Mucosa of rectum (tissue), 2 donors: ENCODE measurements around the gene WSCD1.

ENCODE experiments used
- H3K27ac ChIP-seq, 2 donors: one replicate each; pipeline ENCODE4 v1.7.0; 2013; ENCODE audit warnings: inconsistent platforms in 2 of 2, low read depth in 2 of 2, low read length in 2 of 2
- H3K27me3 ChIP-seq, 2 donors: one replicate each; pipeline ENCODE4 v1.7.0; 2013; ENCODE audit warnings: low read length in 2 of 2; ENCODE audit not compliant: control insufficient read depth in 2 of 2, insufficient read depth in 2 of 2
- H3K36me3 ChIP-seq, 2 donors: one replicate each; pipeline ENCODE4 v1.7.0; 2013; ENCODE audit warnings: low read length in 2 of 2; ENCODE audit not compliant: control insufficient read depth in 2 of 2, insufficient read depth in 2 of 2
- H3K4me1 ChIP-seq, 2 donors: one replicate each; pipeline ENCODE4 v1.7.0; 2013; ENCODE audit warnings: low read length in 2 of 2, mild to moderate bottlenecking in 1 of 2; ENCODE audit not compliant: control insufficient read depth in 2 of 2, insufficient read depth in 2 of 2
- H3K4me3 ChIP-seq, 2 donors: one replicate each; pipeline ENCODE4 v1.7.0; 2013; ENCODE audit warnings: low read length in 2 of 2
- H3K9ac ChIP-seq, 2 donors: one replicate each; pipeline ENCODE4 v1.7.0; 2013; ENCODE audit warnings: low read length in 2 of 2, low read depth in 1 of 2, mild to moderate bottlenecking in 1 of 2
- H3K9me3 ChIP-seq, 2 donors: one replicate each; pipeline ENCODE4 v1.7.0; 2013; ENCODE audit warnings: low read length in 2 of 2; ENCODE audit not compliant: control insufficient read depth in 2 of 2
- donor health status: healthy.
- donor health status: Normal muscosa, but diverticular disease.

Gene WSCD1

DNA sequence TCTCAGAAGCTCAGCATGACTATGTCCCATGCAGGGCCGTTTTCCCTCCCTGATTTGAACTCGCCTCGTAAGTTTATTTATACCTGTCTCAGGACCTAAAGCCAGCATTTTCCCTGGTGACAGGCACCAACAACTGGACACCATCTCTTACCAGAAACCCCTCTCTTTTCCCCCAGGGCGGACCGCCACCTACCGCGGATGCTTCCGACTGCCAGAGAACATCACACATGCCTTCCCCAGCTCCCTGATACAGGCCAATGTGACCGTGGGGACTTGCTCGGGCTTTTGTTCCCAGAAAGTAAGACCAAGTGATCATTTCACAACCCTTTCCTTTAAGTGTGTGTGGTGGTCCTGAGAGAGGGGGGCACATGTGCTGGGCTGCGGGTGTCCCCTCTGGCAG lies 24.7 kb downstream of the WSCD1 start:
- no peak overlapping the region for H3K27ac ChIP-seq
- H3K27me3 ChIP-seq: no peaks in the 10 kb centered on the region
- no peak overlapping the region for H3K4me3 ChIP-seq
- H3K9ac ChIP-seq: no peak overlapping the region
- H3K36me3 ChIP-seq: peaks cover 0 to 4% of the 10 kb centered on the region in 2 donors
- peaks cover 0 to 7% of the 10 kb centered on the region in 2 donors for H3K4me1 ChIP-seq
- H3K9me3 ChIP-seq: no peaks in the 10 kb centered on the region

DNA sequence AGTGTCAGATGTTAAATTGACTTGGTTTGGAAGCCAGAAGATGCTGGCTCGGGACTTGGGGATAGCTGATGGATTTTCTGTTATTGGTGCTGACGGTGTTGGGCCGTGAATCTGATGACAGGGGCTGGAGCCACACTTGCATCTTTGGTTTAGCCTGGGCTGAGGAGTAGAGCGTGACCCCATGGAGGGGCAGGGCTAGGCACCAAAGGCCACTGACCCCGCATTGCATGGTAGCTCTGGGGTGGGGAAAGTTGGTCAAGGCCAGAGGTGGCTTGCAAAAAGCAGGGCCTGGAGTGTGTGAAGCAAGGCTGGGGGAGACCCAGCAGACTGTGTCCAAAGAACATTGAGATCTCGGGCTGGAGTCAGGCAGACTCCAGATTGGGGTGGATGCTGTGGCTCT lies 25.3 kb downstream of the WSCD1 start:
- no peak overlapping the region for H3K9ac ChIP-seq
- H3K4me3 ChIP-seq: no peak overlapping the region
- peaks cover 0 to 4% of the 10 kb centered on the region in 2 donors for H3K4me1 ChIP-seq
- H3K27ac ChIP-seq: no peak overlapping the region
- H3K27me3 ChIP-seq: no peaks in the 10 kb centered on the region
- peaks cover 0 to 4% of the 10 kb centered on the region in 2 donors for H3K36me3 ChIP-seq
- H3K9me3 ChIP-seq: no peaks in the 10 kb centered on the region

DNA sequence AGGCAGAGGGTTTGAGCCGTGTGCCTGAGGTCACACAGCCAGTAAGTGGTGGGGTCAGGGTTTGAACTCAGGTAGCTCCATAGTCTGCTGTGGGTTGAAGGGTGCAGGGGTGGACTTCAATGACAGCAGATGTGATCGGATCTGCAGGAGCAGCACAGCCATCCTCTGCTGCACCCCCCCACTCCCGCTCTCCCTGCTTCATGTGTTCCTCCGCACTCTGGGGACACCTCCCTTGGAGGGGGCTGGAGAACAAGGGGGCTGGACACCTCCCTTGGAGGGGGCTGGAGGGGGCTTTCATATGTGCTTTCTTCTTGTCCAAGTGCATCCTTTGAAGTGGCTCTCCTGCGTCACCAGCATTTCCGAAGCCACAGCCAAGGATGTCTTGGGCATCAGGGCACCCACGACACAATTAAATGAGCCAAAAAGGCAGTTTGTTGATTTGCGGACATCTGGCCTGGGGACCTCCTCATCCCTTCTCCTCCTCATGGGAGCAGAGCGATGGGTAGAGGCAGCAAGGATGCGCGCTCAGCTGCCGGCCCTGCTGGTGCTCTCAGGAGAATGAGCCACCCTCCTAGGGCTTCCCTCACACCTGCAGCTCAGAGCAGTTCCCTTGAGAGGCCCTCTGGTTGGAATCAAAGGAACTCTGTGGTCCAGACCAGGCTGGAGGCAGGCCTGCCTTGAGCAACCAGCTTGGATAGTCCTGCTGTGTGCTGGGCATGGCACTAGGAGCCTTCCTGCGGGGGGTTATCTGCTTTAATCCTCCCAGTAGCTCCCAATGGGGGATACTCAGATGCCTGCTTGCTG lies 26.2 kb downstream of the WSCD1 start:
- Histone ChIP-seq H3K4me1 (peaks cover 1 to 4% of the 10 kb centered on the region in 2 donors), H3K36me3 (peaks cover 0 to 4% of the 10 kb centered on the region in 2 donors), H3K9ac (no peak overlapping the region), H3K9me3 (no peaks in the 10 kb centered on the region), H3K27ac (no peak overlapping the region), H3K4me3 (no peak overlapping the region), H3K27me3 (no peaks in the 10 kb centered on the region)

DNA sequence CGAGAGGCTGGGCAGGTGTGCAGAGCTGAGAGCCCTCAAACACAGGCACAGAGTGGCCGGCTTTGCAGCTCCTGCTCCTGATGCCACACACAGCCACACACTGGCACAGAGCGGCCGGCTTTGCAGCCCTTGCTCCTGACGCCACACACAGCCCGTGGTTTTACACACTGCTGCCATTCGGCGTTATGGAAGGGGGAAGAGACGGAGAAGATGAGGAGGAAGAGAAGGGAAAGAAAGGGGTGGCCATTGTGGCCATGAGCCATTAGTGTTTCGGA lies 26.8 kb downstream of the WSCD1 start:
- Histone ChIP-seq H3K36me3 (peaks cover 0 to 4% of the 10 kb centered on the region in 2 donors), H3K9ac (no peak overlapping the region), H3K4me3 (no peak overlapping the region), H3K9me3 (no peaks in the 10 kb centered on the region), H3K27ac (no peak overlapping the region), H3K27me3 (no peaks in the 10 kb centered on the region), H3K4me1 (peaks cover 7 to 9% of the 10 kb centered on the region in 2 donors)

DNA sequence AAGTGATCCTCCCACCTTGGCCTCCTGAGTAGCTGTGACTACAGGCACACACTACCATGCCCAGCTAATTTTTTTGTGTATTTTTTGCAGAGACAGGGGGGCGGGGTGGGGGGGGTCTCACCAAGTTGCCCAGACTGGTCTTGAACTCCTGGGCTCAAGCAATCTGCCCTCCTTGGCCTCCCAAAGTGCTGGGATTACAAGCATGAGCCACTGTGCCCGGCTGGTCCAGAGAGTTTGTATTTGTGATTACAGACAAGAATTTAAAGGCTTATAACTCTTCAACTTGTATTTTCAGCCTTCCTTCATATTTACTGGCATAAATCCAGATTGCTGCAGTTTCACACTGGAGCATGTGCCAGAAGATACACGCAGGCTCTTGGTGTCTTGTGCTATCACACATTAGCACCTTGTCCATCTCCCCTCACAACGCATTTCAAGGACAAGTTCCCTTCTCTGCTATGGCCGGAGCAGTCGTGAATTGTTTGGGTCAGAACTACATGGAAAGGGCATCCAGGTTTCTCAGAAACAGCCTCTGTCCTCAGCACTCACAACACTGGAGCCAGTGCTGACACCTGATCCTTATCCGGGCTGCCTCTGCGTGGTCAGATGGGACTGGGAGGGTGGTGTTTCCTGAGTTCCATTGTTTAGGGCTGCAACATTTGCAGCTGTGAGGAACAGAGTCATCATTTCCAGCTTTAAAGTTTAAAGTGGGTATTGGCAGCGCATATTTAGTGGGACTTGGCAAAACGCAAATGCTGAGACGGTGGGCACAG lies 28.1 kb downstream of the WSCD1 start:
- Histone ChIP-seq H3K27ac (no peak overlapping the region), H3K4me1 (peaks cover 11 to 18% of the 10 kb centered on the region in 2 donors), H3K4me3 (no peak overlapping the region), H3K27me3 (no peaks in the 10 kb centered on the region), H3K36me3 (peaks cover 0 to 2% of the 10 kb centered on the region in 2 donors), H3K9ac (no peak overlapping the region), H3K9me3 (no peaks in the 10 kb centered on the region)

DNA sequence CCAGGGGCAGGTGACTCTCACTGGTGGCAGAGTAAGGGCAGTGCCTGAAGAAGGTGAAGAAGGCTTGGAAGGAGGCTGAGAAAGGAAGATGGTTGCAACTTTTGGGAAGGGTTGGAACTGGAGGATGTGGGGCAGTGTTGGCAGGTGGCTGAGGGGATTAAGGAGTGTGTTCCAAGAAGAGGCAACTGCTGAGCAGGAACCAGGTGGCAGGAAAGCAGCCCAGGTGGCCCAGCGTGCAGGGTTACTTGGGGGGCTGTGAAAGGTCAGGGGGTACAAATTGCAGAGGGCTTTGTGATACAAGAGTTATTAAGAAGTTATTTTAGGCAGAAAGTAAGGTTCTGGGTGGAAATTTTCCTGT lies 28.6 kb downstream of the WSCD1 start:
- Histone ChIP-seq H3K9ac (no peak overlapping the region), H3K4me1 (peaks cover 11 to 23% of the 10 kb centered on the region in 2 donors), H3K9me3 (no peaks in the 10 kb centered on the region), H3K27me3 (no peaks in the 10 kb centered on the region), H3K36me3 (peaks cover 0 to 2% of the 10 kb centered on the region in 2 donors), H3K27ac (no peak overlapping the region), H3K4me3 (no peak overlapping the region)

DNA sequence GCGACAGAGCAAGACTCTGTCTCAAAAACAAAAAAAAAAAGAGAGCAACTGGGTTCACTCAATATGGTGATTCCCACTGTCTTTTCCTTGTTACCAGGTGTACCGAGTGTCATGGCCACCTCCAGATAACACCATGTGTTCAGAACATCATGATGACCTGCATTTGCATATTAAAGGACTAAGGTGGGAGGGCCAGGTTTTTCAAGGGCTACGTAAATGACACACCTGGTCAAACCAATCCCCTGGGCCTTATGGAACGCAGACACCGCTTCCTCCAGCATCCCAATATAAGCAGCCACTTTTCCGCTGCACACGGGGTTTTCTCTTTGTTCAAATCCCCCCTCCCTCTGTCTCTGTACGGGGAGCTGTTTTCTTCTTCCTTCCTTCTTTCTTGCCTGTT lies 29.3 kb downstream of the WSCD1 start:
- Histone ChIP-seq H3K27me3 (no peaks in the 10 kb centered on the region), H3K4me3 (no peak overlapping the region), H3K36me3 (peaks cover 0 to 2% of the 10 kb centered on the region in 2 donors), H3K27ac (no peak overlapping the region), H3K9ac (no peak overlapping the region), H3K4me1 (peaks cover 13 to 30% of the 10 kb centered on the region in 2 donors), H3K9me3 (no peaks in the 10 kb centered on the region)

DNA sequence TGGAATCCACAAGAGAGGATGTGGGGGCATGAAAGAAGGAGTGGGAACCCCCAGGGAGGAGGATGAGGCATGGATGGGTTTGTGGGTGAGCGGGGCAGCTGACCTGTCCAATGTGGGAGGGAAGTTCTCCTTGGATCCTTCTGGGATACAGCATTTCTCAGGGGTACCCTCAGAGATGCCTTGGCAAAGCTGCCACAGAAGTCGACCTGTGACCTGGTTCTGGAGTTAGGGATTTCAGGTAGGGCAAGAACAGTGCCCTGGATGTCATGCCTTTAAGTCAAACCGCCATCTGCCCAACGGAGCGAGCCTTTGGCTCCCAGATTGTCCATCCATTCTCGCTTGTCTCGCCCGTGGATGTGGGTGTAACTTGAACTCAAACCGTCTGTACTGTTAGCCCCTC lies 30.0 kb downstream of the WSCD1 start:
- Histone ChIP-seq H3K9ac (no peak overlapping the region), H3K9me3 (no peaks in the 10 kb centered on the region), H3K36me3 (peaks cover 0 to 2% of the 10 kb centered on the region in 2 donors), H3K27ac (no peak overlapping the region), H3K4me3 (no peak overlapping the region), H3K4me1 (peaks cover 14 to 36% of the 10 kb centered on the region in 2 donors), H3K27me3 (no peaks in the 10 kb centered on the region)

DNA sequence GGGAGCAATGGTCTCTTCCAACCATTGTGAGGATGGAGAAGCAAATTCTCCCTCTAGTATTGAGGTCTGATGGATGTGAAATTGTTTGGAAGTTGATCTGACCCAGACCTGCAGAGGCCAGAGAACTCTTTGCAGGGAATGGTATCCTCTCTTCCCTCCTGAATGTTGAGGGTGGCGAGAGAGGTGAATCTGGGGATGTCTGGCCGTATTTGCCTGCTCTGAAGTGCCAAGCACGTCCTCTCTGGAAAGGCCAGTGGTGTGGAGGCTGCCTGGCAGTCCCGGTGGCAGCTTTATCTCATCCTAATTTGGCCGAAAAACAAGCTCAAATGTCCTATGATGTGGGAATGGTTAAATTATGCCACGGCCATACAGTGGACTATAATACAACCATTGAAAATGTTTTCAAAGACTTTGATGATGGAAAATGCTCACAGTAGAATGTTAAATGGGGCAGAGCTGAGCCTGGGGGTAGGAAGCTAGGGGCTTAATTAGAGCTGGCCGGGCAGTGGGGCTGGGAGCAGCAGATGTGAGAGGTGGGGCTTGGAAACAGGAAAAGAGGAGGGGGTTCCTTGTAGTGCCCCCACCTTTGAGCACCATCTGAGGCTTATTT lies 30.8 kb downstream of the WSCD1 start:
- H3K27me3 ChIP-seq: no peaks in the 10 kb centered on the region
- peak overlapping the region in 1 of 2 donors; percentile 73 for H3K27ac ChIP-seq
- H3K9me3 ChIP-seq: no peaks in the 10 kb centered on the region
- no peak overlapping the region for H3K4me3 ChIP-seq
- H3K4me1 ChIP-seq: peaks cover 21 to 43% of the 10 kb centered on the region in 2 donors
- H3K9ac ChIP-seq: no peak overlapping the region
- peaks cover 0 to 1% of the 10 kb centered on the region in 2 donors for H3K36me3 ChIP-seq

DNA sequence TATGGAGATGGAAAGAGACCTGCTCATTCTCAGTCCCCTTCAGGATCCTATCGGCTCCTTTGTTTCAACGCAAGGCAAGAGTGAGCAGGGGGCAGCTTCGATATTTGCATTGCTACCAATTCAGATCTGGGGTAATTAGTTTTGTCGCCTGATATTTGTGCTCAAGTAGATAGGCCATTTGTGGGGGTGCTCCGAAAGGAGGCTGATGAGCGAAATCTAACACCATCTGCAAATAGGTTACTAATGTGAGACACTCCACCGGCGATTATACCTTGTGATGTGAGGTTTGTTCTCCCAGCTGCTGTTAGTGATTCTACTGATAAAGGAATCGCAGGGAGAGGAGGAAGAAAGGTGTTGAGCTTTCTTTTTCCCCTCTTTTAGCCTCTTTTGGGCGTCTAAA lies 31.5 kb downstream of the WSCD1 start:
- no peaks in the 10 kb centered on the region for H3K36me3 ChIP-seq
- H3K4me1 ChIP-seq: peaks cover 21 to 43% of the 10 kb centered on the region in 2 donors
- H3K27me3 ChIP-seq: no peaks in the 10 kb centered on the region
- H3K9ac ChIP-seq: no peak overlapping the region
- no peak overlapping the region for H3K4me3 ChIP-seq
- H3K27ac ChIP-seq: peak overlapping the region; percentile 72 to 73
- H3K9me3 ChIP-seq: no peaks in the 10 kb centered on the region
